ENCODE measurements around the gene LTF. TPM values are rescaled to one million over a fixed set of nuclear protein-coding genes. Genes with fewer than 3 reads are reported as not detected.

The LTF gene
- total RNA-seq, 1 donor from 2014 or later: not detected

GRCh38 chr3:46472736-46473135 lies 8.0 kb upstream of the LTF start:
- Mint-ChIP-seq H3K36me3 (ENCODE audit: unreplicated experiment) (peaks cover 25% of the 10 kb centered on the region), H3K4me1 (ENCODE audit: low read depth, unreplicated experiment) (peaks cover 2% of the 10 kb centered on the region), H3K4me3 (ENCODE audit: unreplicated experiment) (no peak overlapping the region), H3K27ac (ENCODE audit: unreplicated experiment) (no peak overlapping the region), H3K9me3 (ENCODE audit: unreplicated experiment) (peaks cover 10% of the 10 kb centered on the region), H3K27me3 (ENCODE audit: unreplicated experiment) (peaks cover 7% of the 10 kb centered on the region)
- TF ChIP-seq CTCF (IDR thresholded peaks at IDR 0.05; ENCODE audit: partially characterized antibody, unreplicated experiment): no peak
- no peak for DNase-seq

- peaks cover 25% of the 10 kb centered on the region for H3K36me3 Mint-ChIP-seq (ENCODE audit: unreplicated experiment)
- H3K4me3 Mint-ChIP-seq (ENCODE audit: unreplicated experiment): no peak overlapping the region
- DNase-seq: no peak
- no peak for TF ChIP-seq CTCF (IDR thresholded peaks at IDR 0.05; ENCODE audit: partially characterized antibody, unreplicated experiment)
- peaks cover 4% of the 10 kb centered on the region for H3K27me3 Mint-ChIP-seq (ENCODE audit: unreplicated experiment)
- H3K27ac Mint-ChIP-seq (ENCODE audit: unreplicated experiment): no peak overlapping the region
- H3K9me3 Mint-ChIP-seq (ENCODE audit: unreplicated experiment): peaks cover 10% of the 10 kb centered on the region
- peaks cover 5% of the 10 kb centered on the region for H3K4me1 Mint-ChIP-seq (ENCODE audit: low read depth, unreplicated experiment)
Measured at GRCh38 chr3:46471371-46471914, 6.7 kb upstream of the LTF start.

- Mint-ChIP-seq H3K27ac (ENCODE audit: unreplicated experiment) (no peak overlapping the region), H3K36me3 (ENCODE audit: unreplicated experiment) (peaks cover 25% of the 10 kb centered on the region), H3K4me1 (ENCODE audit: low read depth, unreplicated experiment) (peaks cover 5% of the 10 kb centered on the region), H3K27me3 (ENCODE audit: unreplicated experiment) (peaks cover 4% of the 10 kb centered on the region), H3K9me3 (ENCODE audit: unreplicated experiment) (peaks cover 10% of the 10 kb centered on the region), H3K4me3 (ENCODE audit: unreplicated experiment) (no peak overlapping the region)
- no peak for DNase-seq
- TF ChIP-seq CTCF (IDR thresholded peaks at IDR 0.05; ENCODE audit: partially characterized antibody, unreplicated experiment): no peak
Measured at GRCh38 chr3:46470831-46471230, 6.1 kb upstream of the LTF start.

- DNase-seq: no peak
- peaks cover 7% of the 10 kb centered on the region for H3K27me3 Mint-ChIP-seq (ENCODE audit: unreplicated experiment)
- H3K36me3 Mint-ChIP-seq (ENCODE audit: unreplicated experiment): peaks cover 17% of the 10 kb centered on the region
- H3K9me3 Mint-ChIP-seq (ENCODE audit: unreplicated experiment): peaks cover 9% of the 10 kb centered on the region
- H3K27ac Mint-ChIP-seq (ENCODE audit: unreplicated experiment): no peak overlapping the region
- TF ChIP-seq CTCF (IDR thresholded peaks at IDR 0.05; ENCODE audit: partially characterized antibody, unreplicated experiment): no peak
- H3K4me3 Mint-ChIP-seq (ENCODE audit: unreplicated experiment): no peak overlapping the region
- peaks cover 5% of the 10 kb centered on the region for H3K4me1 Mint-ChIP-seq (ENCODE audit: low read depth, unreplicated experiment)
Measured at GRCh38 chr3:46469680-46470357, 5.1 kb upstream of the LTF start.

Data from glutamatergic neuron (in vitro differentiated cells).